HuH-7 (cell line): ENCODE measurements around the gene ZNF740.
A peak's percentile ranks its signal among the peaks of the same experiment; 100 is the strongest.

Source experiments
- DNase-seq: peaks from one replicate; pipeline ENCODE4 v3.0.0; 2011; ENCODE audit warnings: low spot score

ZNF740 gene

GRCh38 chr12:53214687-53215455 lies 34.3 kb downstream of the ZNF740 start:
- no peak for DNase-seq

DNA sequence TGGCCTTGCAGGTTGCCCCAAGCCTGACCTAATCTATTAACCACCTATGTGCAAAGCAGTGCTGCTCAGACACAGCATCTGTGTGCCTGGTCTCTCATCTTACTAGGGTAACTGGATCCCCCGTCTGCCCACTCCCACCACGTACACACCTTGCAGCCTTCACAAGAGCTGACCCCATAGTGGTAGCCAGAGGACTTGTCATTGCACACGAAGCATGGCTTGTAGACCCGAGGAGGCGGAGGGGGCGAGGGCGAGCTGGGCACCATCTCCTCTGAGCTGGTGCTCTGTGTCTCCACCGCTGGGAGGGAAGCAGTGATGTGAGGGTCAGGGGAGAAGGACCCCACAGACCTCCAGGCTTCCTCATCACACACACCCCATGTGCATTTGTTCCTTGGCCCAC lies 35.0 kb downstream of the ZNF740 start:
- DNase-seq, result no peak

DNA sequence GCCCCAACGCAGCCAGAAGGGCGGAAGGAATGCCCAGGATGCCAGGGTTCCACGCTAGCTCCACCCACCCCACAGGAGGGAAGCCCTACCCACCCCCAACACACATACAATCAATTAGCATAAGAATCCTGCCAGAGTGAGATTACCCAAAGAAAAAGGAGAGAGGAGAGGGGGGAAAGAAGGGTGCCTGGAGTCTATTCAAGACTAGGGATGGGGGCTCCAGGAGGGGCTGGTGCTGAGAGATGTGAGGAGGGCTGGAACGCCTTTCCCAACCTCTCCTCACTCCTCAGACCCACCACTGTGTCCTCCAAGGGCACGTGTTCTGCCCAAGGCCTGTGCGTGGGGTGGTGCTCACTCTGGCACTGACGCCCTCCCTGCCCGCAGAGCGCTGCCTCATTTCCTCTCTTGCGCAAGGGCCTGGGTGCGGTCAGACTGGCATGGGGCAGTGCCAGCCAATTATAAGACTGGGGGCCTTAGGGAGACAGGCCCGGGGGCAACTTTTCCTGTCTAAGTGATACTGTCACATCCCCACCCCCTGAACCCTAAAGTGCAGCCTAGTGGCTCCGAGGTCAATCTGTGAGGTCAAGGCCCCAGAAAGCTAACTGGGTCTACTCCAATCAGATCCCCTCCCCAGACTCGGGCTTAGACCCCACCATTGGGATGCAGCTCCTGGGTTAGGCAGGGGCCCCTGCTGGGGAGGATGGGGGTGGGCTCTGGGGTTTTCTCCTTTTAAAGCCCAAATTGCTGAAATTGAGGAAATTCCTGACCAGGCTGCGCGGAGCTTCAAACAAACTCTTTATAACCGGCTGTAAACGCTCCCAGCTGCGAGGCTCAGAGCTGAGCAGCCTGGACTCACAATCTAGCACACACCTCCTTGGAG lies 36.8 kb downstream of the ZNF740 start:
- no peak for DNase-seq

- no peak for DNase-seq
These were observed 37.4 kb downstream of the ZNF740 start for GRCh38 chr12:53217931-53218307.

GRCh38 chr12:53218551-53219291 lies 38.2 kb downstream of the ZNF740 start:
- no peak for DNase-seq

DNA sequence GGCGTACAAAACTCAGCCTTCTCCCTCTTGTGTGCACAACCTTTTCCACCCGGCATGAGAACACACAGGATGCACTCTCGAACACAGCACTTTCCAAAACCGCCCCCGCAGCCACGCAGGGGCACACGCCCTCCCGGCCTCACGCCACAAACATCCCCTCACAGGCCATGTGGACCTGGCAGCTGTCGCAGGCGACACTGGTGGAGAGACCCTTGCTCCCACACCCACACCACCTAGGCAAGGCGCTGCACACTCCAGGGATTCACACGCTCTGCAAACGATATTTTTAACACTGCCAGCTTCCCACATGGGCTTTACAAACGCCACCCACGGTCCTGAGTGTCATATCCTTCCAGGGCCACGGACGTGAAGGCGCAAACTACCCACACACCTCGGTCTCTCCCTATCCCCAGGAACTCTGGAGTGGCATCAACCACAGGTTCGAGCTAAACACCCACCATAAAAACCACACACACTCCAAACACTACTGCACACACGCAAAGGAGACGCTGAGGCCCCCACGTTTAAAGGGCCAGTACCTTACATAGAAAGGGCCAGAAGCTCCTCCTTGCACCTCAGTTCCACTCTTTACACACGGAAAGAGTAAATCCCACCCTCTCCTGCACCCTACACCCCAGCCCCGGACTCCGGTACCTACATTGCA lies 38.9 kb downstream of the ZNF740 start:
- peak; percentile 61 for DNase-seq

GRCh38 chr12:53219956-53220693 lies 39.6 kb downstream of the ZNF740 start:
- DNase-seq, result peak; percentile 81

DNA sequence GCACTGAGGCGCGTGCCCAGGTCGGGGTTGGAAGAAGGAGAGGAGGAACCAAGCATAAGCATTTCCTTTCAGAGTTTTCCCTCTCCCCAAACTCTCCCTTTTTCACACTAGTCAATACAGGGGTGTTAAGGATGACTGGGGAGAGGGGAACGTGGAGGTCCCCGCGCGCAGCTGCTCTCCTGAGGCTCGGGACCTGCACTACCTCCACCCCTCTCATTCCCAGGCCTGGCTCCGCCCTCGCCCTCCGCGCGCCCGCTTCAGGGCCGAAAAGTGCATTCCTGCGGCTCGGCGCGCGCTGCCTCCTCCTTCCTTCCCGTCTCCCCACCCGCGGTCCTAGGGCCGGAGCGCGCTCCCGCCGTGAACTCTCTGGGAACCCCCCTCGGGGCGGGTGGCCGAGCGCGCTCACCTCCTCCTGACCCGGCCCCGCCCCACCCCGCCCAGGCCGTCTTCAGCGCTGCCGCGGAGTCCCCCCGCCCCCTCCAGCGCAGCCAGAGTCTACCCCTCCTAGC lies 40.2 kb downstream of the ZNF740 start:
- peak; percentile 100 for DNase-seq

DNA sequence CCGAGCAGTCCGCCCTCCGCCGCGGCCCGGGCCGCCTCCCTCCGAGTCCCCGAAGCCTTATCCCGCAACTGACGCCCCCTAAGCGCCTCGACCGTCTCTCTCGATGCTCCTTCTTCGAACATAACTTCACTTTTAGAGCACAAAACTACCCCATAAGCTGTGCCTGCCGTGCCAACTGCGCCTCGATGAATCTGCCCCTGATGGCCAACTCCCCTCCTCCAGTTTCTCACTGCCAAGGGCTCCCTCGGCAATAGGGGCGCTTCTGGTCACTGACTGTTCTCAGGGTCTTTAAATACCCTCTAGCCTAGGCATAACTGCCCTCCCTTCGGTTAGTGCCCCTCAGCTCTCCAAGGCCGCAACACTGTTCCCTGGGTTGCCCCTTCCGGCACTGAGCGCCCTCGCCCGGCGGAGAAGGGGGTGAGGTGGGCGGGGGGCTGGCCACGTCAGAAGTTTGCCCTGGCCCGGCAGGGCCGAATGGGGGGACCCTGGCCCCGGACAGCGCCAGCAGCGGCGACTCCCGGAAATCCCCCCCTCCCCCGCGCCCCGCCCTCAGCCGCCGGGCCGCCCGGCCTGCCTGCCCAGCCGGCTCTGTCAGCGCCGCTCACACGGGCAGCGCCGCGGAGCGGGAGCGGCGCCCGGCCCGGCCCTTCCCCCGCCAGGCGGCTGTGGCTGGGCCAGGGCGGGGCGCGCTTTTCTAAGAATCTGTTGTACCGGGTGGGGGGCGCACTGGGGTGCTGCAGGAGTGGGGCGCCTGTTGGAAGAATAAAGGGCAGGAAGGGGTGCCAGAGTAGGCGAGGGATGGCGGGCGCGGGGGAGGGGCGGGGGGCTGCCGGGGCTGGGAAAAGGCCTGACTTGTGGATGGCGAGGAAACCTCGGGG lies 40.9 kb downstream of the ZNF740 start:
- peak; percentile 79 for DNase-seq

GRCh38 chr12:53222170-53222721 lies 41.7 kb downstream of the ZNF740 start:
- no peak for DNase-seq

GRCh38 chr12:53222806-53223261 lies 42.3 kb downstream of the ZNF740 start:
- no peak for DNase-seq

- DNase-seq, result no peak
These were observed 43.0 kb downstream of the ZNF740 start for GRCh38 chr12:53223389-53224060.

DNA sequence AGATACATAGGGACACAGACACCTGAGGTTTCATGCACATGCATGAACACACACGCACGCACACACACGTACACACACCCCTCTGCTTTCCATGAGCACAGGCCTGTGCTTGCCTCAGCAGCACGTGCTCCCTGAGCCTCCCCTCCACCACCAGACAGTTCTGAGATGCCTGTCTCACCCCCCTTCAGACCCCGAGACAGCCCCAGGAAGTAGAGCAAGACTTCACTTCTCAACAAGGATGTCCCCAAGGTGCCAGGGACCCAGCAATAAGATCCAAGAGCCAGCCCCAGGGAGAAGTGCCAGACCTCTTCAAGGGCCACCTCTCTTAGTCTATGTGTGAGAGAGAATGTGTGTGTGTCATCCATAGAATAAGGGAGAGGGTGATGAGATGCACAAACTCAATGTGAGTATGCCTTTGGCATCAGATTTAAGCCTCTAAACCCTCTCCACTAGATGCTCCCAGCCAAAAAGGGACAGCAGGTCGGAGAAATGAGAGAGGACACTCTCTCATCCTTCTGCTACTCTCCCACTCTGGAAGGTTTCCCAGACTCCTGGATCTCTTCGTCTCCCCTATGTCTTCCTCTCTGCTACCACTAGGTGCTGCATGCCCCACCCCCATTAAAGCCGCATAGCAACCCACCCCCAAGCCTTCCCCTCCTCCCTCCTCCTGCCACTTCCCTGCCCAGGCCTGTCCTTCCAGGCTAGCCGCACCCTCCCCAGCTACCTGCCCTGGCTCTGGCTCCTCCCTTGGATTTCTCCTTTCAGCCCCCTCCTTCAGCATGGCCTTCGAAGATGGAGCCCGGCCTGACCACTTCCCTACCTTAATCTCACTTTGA lies 43.8 kb downstream of the ZNF740 start:
- DNase-seq, result peak; percentile 68

GRCh38 chr12:53224897-53225634 lies 44.5 kb downstream of the ZNF740 start:
- DNase-seq, result no peak

DNA sequence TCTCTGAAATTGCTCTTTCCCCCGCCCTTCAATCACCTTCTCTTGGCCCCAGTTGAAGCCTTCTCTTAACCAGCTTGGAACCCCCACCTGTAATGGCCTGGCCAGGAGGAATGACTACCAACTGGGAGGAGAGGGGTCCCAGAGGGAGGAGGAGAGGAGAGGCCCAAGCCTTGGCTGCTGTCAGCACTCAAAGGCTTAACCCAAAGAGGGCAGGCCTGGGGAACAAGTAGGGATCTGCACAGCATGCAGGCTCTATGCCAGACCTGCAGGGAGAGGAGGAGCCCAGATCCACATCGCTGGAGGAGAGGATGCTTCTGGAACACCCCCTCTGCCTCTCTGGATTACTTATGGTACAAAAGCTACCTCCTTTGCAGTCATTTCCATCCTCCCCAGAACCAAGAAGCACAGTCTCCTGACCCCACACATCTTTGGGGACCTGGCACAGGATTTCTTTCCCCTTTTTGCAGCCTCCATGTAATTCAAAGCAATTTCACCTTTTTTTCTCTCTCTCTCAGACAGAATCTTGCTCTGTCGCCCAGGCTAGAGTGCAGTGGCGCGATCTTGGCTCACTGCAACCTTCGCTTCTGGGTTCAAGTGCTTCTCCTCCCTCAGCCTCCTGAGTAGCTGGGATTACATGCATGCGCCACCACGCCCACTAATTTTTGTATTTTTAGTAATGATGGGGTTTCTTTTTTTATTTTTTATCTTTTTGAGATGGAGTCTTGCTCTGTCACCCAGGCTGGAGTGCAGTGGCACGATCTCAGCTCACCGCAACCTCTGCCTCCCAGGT lies 45.3 kb downstream of the ZNF740 start:
- DNase-seq, result no peak

DNA sequence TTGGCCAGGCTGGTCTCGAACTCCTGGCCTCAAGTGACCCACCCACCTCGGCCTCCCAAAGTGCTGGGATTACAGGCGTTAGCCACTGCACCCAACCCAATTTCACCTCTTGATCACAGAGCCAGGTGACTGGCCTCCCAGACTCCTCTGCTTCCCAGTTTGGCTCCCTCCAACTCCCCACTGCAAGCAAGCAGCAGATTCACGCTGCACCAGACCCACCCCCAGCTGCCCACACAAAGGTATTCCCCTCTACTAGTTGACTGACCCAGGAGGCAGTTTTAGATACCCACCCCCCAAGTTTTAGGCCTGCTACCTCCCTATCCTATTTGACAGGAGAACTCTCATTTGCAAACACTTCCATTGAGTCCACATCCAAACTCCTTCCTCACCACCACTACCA lies 46.3 kb downstream of the ZNF740 start:
- DNase-seq, result no peak

DNA sequence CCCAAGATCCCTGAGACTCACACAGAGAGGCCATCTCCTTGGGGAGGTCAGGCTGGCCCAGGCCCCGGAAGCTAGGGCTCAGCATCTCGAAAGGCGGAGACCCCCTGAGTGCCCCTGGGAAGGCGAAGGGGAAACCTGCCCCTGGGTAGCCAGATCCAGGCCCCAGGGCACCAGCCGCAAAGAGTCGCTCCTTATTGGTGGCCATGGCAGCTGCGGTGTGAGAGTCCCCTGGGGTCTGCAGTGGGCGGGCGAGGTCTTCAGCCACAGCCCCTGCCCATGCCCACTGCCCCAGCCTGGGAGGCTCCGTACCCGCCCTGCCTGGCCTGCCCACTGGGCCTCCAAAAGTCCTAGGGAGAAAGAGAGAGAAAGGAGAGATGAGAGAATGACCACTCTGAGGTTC lies 46.8 kb downstream of the ZNF740 start:
- no peak for DNase-seq
